Stimulated activated CD8-positive, alpha-beta memory T cell treated with anti-CD3 and anti-CD28 coated beads, Interleukin-15, amount 100 ng/mL, for 48 hours (primary cell): ENCODE data around the gene UBTF.

Source experiments
- DNase-seq, 2 donors: peaks; one replicate each; pipeline ENCODE4 v3.0.0-alpha.2; 2020; ENCODE audit warnings: low read depth in 2 of 2

Gene UBTF

DNA sequence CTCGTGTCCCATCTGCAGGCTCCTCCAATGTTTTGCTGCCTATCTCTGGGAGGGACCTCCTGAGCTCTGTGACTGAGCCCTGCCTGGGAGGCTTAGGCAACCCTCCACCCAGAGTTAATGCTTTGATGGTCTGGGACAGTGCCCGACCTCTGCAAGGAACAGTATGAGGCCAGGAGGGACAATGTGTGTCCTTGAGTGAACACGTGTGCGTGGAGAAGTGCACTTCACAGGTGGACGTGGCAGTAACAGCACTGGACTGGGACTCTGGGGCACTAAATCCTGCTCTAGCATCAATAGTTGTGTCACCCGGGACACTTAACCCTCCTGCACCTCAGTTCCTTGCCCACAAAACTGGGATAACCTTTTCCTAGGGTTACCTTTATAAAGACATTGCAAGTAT is 4.6 kb downstream of the UBTF start:
- DNase-seq = no peak

DNA sequence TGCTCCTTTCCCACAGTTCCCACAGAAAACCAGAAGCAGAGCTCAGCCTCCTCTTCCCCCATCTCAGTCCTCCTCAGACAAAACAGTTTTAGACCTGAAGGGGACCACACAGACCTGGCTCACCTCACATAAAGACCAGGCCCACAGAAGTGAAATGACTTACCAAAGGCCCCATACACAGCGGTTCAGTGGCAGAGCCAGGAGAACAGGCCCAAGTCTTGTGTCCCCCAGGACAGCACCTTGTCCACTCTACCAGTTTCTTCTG is 5.3 kb downstream of the UBTF start:
- DNase-seq = no peak

DNA sequence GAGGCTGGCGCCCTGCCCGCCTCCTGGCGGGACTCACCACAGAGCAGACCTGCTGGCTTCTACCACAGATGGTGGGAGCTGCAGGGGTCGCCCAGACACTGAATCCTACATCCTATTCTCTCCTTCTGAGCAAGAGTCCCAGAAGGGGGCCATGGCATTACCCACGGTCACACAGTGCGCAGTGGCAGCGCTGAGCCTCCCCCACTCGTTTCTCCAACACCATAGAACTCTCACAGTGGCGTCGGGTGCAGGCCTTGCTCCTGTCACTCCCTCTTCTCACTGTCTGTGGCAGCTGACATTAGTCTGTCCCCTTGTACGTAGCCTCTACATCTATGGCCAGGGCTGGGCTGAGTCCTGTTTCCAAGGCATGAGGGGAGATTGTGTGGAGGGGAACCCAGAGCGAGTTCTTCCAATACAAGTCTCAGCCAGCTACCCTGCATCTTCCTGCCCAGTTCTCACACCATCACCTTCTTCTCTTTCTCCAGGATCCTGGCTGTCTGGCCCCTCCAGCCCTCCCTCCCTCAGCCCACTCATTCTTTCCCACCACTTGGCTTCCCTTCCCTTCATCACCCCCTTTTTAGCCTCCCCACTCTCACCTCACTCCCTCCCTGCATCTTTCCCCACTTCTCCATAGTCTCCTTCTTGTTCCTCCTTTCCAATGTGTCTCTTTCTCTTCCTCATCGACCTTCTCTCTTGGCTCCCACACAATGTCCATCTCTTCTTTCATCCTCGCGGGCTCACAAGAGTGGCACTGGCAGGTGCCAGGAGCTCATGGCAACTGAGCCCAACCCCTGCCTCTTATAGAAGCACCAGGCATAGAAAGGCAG is 5.9 kb downstream of the UBTF start:
- DNase-seq = no peak

DNA sequence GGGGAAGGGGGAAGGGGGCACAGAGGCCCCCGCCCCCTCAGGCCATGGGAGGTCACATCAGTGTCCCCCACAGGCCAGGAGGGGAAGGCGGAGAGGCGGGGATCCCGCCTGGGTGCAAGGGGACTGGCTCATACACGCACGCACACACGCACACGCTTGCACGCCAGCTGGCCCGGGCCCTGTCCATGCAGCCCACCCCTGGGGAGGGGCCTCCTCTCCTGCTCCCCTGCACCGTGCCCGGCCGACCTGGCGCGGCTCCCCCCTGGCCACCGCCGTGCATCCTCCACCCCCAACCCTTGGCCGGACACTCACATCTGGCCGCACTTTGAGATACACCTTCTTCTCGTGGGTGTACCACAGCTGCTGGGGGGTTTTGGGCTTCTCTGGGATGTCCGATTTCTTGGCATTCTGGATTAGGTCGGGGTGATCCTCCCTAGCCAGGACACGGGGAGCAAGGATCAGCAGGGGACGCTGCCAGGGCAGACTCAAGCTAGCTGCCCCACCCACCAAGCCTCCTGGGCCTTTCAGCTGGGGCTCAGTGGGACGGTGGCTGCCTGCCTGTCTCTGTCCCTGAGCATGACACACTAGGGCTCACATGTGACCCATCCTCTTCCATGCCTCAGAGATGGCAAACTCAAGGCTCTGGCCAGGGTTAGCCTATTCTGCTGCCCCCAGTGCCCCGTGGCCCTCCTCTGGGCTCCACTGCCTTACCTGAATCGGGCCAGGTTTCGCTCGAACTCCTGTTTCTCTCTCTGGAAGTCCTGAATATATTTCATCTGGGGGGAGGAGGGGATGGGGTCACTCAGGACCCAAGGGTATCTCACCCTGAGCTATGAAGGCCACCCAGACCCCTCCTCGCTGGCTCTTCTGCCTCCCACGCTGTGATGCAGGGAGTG is 6.7 kb downstream of the UBTF start:
- DNase-seq = no peak

DNA sequence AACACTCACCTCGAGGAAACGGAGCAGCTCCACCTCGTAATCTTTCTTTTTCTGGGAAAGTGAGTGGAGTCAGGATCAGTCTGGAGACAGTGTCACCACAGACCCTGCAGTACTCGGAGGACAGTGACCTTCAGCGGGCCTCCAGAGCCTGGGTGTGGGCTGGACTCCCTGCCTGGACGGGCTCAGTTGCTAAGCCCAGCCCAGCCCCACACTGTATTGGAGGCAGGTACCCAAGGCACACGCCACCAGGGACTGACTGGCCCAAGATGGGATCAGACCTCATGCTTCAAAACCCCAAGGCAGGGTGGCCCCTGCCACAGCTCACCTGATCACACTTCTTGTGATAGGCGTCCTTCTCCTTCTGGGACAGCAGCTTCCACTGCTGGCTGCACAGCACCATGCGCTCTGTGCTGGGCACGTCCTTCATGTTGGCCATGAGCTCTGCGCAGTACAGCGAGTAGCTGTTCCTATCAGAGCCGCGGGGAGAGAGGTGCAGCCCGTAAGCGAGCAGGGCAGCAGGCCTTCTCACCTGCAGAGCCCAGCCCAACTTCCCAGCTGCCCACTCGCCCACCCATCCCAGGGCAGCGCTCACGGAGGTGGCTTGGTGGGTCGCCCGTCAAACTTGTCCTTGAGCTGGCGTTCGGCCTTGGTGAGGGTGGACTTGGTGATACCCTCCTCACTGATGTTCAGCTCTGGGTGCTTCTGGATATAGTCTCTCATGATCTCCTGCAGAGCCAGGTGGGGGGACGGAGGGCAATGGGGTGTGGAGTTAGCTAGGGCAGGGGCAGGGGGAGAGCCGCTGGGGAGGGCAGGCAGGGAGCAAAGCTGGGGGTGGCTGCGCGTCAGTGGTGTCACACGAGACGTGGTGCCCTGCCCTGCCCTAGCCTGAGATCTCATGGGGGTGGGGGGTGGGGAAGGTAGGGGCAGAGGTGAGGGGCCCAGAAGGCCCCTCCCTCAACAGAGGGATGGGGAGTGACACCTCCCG is 7.9 kb downstream of the UBTF start:
- DNase-seq = no peak

DNA sequence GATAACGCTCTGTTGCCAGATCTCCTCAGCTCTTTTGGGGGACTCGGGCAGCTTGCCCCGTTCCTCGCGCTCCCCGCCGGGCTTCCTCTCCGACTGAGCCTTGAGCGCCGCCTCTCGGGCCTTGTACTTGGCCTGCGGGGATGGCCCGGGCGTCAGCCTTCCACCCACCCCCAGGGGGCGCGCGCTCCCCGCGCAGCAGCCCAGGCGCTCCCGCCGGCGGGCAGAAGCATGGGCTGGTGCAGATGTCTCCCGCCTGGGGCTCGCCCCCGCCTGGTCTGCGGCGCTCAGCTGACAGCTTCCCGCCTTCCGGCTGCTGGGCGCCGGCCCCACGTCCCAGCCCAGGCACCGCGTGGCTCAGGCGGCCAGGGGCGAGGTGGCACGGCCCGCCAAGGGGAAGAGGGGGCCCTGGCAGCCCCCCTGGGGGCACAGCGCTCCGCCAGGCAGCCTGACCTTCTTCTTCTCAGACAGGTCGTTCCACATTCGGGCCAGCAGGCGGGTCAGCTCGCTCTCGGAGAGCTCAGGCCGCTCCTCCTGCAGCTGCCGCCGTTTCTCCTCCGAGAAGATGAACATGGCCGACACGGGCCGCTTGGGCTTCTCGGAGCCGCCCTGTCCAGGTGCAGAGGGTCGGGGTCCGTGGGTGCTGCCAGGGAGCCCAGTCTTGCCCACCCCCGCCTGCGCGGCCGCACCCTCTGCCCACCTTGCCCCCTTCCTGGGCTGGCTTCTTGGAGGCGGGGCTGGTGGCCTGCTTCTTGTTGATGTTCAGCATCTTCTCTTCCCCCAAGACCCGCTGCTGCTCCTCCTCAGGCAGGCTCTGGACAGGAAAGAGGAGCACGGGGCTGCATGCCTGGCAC is 8.9 kb downstream of the UBTF start:
- DNase-seq = peak; percentile 89 to 91

DNA sequence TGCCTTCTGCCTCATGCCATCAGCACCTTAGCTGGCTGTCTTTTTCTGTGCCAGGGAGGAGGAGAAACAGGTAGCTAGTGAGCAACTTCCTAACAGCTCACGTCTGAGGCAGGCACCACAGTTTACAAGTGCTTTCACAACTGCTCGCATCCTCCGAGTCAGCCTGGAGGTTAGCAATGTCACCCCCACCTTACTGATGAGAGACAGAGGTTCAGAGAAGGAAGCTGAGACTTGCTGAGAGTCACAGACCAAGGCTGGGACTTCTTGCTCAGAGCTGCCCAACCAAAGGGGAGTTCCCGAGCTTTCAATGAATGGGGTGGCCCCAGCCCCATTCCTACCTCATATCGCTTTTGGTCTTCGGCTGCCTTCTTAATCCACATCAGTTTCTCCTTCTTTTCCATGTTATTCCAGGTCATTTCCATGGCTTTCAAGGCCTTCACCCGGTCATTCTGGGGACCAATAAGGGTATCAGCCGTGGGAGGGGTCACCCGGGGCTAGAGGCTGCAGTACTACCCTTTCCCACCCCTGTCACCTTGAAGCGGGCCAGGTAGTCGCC is 9.6 kb downstream of the UBTF start:
- peak in 1 of 2 donors; percentile 58 for DNase-seq

DNA sequence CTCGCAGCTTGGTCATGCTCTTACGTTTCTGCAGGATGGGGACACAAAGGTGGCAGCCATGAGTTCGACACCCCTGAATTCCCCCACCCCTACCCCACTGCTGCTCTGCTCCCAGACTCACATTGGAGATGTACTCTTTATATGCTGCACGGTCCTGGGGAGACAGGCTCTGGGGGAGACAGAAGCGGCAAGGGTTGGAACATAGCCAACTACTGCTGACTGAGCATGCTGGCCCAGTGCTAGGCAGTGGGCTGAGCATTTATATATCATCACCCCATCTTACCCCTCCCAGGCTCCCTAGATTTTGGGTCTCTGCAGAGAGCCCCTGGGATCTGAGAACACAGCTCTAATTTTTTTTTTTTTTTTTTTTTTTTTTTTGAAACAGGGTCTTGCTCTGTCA is 11.7 kb downstream of the UBTF start:
- DNase-seq = no peak

DNA sequence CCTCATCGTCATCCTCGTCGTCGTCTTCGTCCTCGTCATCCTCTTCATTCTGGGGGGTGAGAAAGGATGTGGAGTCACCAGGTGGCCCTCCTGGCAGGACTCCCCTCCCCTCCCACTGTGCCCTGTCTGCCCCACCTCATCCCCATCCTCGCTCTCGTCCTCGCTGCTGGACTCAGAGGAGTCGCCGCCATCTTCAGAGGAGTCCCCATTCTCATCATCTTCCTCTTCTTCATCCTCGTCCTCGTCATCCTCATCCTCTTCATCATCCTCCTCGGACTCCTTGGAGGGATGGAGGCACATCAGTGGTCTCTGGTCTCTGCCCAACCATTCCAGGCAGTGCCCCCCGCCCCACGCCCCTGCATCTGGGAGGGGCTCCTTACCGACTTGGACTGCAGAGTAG is 12.2 kb downstream of the UBTF start:
- DNase-seq = no peak

DNA sequence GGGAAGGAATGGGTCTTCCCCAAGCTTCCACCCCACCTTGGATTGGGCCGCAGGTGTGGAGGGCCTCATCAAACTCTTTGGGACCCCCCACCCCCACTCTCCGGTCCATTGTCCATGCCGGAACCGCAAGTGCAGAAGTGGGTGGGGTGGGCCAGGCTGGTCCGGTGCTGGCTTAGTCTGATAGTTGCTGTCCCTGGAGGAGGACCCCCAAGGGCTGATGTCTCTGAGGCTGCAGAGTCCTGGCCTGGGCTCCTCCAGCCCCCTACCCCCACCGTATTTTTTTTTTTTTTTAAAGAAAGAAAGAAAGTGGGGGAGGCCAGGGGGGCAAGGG is 12.7 kb downstream of the UBTF start:
- DNase-seq = no peak

DNA sequence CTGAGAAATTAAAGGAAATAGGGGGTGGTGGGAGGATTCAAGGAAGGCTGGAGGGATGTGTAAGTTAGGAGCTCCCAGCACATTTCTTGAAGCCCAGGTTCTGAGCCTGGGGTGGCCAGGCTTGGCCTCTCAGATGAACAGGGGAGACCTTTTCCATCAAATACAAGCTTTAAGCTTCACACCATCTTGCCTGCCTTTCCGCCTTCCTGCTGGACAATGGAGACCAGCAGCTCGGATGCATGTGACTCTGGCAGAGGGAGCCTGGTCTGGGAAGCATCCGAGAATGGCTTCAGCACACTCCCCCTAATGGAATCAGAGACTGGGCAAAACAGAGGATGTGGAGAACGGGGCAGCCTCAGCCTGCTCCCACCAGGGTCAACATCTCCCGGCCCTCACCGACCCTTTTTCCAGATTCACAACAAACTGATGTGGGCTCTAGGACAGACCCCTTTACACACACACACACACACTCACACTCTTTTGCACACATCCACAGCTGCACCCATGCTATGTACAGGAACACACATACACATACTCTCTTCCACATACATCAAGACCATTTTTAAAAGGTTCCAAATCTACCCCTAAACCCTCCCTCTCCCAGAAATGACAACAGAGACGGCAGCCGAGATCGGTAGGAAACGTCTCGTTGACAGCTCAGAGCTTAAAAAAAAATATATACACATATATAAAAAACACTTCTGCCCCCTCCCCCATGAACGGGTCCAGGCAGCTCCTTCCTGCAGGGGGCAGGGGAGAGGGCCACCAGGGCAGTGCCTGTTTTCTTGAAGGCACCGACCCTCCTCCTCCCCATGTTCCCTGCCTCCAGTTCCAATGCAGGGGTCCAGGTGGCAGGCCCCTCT is 13.3 kb downstream of the UBTF start:
- DNase-seq = no peak

DNA sequence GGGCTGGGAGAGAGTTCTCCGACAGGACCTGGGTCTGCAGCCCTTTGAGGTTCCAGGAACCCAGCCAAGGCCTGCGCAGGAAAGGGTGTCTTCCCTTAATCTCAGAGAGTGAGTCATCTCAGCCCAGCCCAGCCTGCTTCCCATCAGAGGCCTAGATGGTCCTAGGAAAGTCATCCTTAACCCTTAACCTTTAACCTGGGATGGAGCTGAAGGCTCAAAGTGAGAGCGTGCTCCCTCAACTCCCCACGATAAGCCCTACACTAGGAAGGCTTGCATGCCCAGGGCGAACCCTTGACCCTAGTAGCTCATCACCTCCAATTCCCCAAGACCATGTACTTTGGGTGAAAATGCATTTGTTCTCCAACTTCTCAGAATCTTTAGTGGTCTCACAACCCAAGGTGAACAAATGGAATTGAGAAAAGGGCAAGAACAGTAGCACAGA is 15.0 kb downstream of the UBTF start:
- DNase-seq = no peak

DNA sequence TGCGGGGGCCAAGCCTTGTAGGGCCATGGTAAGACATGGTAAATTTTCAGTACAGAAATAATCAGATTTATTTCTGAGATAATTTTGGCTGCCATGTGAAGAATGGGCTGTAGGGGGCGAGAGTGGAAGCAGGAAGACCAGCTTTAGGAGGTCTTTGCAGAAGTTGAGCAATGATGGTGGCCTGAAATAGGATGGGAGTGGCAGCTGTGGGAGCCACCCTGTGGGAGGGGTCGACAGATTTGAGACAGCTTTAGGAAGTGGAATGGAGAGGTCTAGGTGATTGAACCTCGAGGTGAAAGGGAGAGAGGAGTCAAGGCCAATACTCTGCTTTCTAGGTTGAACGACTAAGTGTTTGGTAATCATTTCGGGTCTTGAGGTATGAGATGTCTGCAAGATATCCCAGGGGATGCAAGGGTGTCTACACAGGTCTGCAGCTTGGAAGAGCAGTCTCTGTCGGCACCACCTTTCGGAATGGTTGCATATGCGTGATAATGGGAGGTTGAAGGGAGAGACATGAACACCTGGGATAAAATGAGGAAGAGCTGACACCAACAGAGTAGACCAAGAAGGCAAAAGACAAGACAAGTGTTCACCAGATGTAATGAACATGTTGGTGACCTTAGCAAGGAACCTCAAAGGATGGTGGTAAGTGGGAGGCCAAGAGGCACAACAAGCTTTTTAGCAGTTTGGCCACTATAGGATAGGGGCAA is 15.6 kb downstream of the UBTF start:
- DNase-seq = no peak

DNA sequence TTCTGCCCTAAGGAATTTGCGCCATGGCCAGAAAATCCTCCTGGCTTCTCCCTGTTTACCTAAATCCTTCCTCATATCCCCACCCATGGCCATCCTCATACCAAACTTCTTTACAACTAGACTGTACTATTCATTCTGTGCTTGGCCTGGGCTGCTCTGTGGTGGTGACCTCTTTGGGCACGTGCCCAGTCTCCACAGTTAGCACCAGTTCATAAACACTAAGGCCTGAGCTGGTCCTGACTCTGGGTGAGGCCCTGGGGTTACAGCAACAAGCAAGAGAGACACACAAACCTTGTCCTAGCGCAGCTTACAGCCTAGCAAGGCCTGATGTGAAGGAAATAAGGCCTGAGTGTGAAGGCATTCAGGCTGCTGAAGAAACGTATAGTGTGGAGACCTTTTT is 16.7 kb downstream of the UBTF start:
- no peak for DNase-seq

DNA sequence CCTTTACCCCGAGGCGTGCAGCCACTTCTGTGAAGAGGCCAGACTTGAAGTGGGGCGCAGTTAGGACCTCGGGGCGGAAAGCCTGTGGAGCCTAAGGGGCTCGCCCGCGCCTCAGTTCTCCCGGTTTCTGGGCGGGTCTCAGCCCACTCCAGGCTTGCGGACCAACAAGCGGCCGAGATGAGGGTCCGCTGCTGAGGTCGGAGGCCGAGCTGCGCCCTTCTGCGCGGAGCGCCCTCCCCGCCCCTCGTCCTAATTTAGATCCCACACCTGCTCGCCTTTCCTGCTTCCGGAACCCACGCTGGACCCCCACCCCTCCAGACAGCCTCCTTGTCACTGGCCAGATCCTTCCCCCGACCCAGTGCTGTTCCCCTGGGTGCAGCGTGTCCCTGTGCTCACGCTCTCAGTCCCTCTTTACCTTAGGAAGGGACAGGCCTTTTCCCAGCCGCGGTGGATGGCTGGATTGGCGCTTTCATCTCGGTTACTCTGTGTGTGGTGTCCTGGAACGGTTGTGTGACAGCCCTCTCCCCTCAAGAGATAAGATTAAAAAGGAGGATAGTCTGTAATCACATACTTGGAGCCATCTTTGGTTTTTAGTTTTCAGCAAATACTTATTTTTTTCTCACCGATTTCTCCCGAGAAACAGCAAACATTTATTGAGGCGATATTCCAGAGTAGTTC is 18.9 kb downstream of the UBTF start:
- no peak for DNase-seq

DNA sequence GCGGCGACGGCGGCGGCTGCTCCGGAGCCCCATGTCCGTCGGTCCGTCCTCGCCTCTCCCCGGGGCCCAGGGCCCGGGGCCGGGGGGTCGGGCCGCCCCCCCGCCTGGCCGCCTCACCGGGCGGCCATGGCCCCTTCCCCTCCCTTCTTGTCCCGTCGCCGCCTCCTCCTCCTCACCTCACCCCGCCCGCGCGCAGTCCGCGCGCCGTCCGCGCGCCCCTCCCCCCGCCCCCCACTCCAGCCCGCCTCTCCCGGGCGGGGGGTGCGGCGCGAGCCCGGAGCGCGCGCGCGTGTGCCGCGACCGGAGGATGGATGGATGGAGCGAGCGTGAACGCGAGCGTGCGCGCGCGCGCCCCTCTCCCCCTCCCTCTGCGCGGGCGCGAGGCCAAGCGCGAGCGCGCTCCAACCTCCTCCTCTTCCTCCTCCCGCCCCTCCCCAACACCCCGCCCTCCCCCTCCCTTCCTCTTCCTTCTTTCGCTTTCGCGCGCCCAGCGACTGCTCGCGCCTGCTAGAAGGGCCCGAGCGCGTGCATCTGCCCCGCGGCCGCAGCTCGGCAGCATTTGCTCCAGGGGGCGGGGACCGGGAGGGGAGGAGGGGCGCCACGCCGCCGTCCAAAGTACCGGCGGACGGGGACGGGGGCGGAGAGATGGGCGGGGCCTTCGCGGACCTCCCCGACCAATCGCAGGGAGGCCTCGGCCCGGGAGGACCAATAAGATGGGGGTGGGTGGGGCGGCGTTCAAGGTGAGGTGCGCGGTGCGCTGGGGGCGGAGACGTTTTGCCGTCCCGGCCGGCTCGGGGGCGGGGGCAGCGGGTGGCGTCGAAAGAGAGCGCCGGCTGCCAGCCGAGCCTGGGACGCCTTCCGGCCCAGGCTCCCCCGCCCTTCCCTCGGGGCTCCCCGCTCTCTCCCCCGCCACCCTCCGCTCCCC is 19.7 kb downstream of the UBTF start, which contains the start of gene ATXN7L3:
ATXN7L3 (minus strand) TSS at position 332 of the 925 bp plus-strand sequence. CDS start 1,814 bp downstream, outside the sequence.
- peak; percentile 100 for DNase-seq
